Pancreas (tissue), 10 donors: ENCODE data around the gene CDH9. TPM values are rescaled to one million over a fixed set of nuclear protein-coding genes. Genes with fewer than 3 reads are reported as not detected.

ENCODE experiments used
- ATAC-seq, 4 donors: fragments of 200-7000 bp; cut with Tn5 transposase; one replicate each; pipeline versions ENCODE4 v1.8.0 to v1.9.1; 2020; ENCODE audit warnings: mild to moderate bottlenecking in 4 of 4, moderate library complexity in 4 of 4
- DNase-seq, 6 donors: peaks; one replicate each; pipeline ENCODE4 v3.0.0-alpha.2; 2020
- FAIRE-seq: peaks from 2 replicates; lab custom pipeline; 2012; peaks lifted over from hg19 to GRCh38; lab: Jason Lieb, UNC
- H3K27ac ChIP-seq, 4 donors: fragments of 200-600 bp; sonication (generic); 1 replicate in 3 of 4; 2 replicates in 1 of 4; pipeline versions ENCODE4 v1.5.0 to v1.8.0; 2020
- H3K27me3 ChIP-seq, 4 donors: fragments of 200-600 bp; one replicate each; pipeline ENCODE4 v1.8.0; 2021
- H3K36me3 ChIP-seq, 3 donors: fragments of 200-600 bp; sonication (generic) in 1 of 3; one replicate each; pipeline versions ENCODE4 v1.5.0 to v1.8.0; 2020 to 2021
- H3K4me1 ChIP-seq, 3 donors: fragments of 200-600 bp; one replicate each; pipeline ENCODE4 v1.8.0; 2021
- H3K4me3 ChIP-seq, 4 donors: fragments of 200-600 bp; sonication (generic) in 2 of 4; one replicate each; pipeline versions ENCODE4 v1.5.0 to v1.8.0; 2020 to 2021
- H3K9me3 ChIP-seq, 4 donors: fragments of 200-600 bp; one replicate each; pipeline ENCODE4 v1.8.0; 2021
- CTCF ChIP-seq, 4 donors: fragments of 200-600 bp; sonication (generic) in 3 of 4; IDR thresholded peaks; one replicate each; pipeline versions ENCODE4 v1.5.0 to v1.8.0; 2021; ENCODE audit warnings: antibody characterized with exemption in 4 of 4
- WGBS, 2 donors: extraction: QIAGEN DNeasy Blood & Tissue Kit; methylation state at CpG; one replicate each; pipeline ENCODE4 v1.1.7; 2013; 5-methylcytosine and 5-hydroxymethylcytosine counted together
- intact Hi-C, 3 donors: fragments of 100-400 bp; cut with DNase I; formaldehyde crosslinking; loops; one replicate each; pipeline versions ENCODE4 v1.11.1 to v1.14.2; 2022
- polyA plus RNA-seq, 2 donors: library from polyadenylated mRNA; stranded (reverse); fragments of 200-250 nt; gene quantifications; one replicate each; pipeline ENCODE4 v1.2.3, GENCODE V29; 2013
- total RNA-seq, 6 donors: library from RNA; stranded (reverse); fragmentation: NEBNext Ultra II Directional in 4 of 6; extraction: Animal tissue kit (Norgen Biotek cat#: 25700) in 4 of 6; gene quantifications; one replicate each; pipeline versions ENCODE4 v1.2.1 to v1.2.4, GENCODE V29; 2021 to 2023
- donor health status: healthy with polysubstance abuse.
- donor health status: DM: no; HTN: no; CAD: no; lungs with moderate emphysema.
- donor health status: DM: no; HTN: no; CAD: no.
- donor health status: control.
- donor health status: control.
- donor health status: Bipolar disorder and iron deficiency.
- donor health status: DM: yes; HTN: yes; CAD: no.
- donor health status: DM: no; HTN: no; CAD: no.
- donor health status: DM: no; HTN: no; CAD: no.
- donor health status: DM: yes; HTN: yes; CAD: no.

Gene CDH9
- total and polyA plus RNA-seq, 8 donors = not detected

- Histone ChIP-seq H3K4me1 (no peaks in the 10 kb centered on the region), H3K27me3 (no peaks in the 10 kb centered on the region), H3K4me3 (no peak overlapping the region), H3K27ac (no peak overlapping the region), H3K36me3 (no peaks in the 10 kb centered on the region), H3K9me3 (no peaks in the 10 kb centered on the region)
- DNase-seq = no peak
- WGBS, 2 donors = 70 to 73% methylated on average over 4 of the region's 4 CpGs
- no peak for ATAC-seq
- TF ChIP-seq CTCF (IDR thresholded peaks at IDR 0.05) = no peak
- no peak for FAIRE-seq
- intact Hi-C loops = no loop called here
Observed at GRCh38 chr5:26877154-26877553, 161.2 kb downstream of the CDH9 start.

- FAIRE-seq (no peak), ATAC-seq (no peak), DNase-seq (no peak)
- peaks cover 0 to 3% (median 0%) of the 10 kb centered on the region in 3 donors for H3K4me1 ChIP-seq
- no peaks in the 10 kb centered on the region for H3K36me3 ChIP-seq
- H3K9me3 ChIP-seq = no peaks in the 10 kb centered on the region
- no peaks in the 10 kb centered on the region for H3K27me3 ChIP-seq
- no peak for TF ChIP-seq CTCF (IDR thresholded peaks at IDR 0.05)
- H3K4me3 ChIP-seq = no peak overlapping the region
- H3K27ac ChIP-seq = no peak overlapping the region
- intact Hi-C loops = no loop called here
- 71 to 76% methylated on average over 3 of the region's 3 CpGs for WGBS, 2 donors
Observed at GRCh38 chr5:26872337-26872736, 166.0 kb downstream of the CDH9 start.

DNA sequence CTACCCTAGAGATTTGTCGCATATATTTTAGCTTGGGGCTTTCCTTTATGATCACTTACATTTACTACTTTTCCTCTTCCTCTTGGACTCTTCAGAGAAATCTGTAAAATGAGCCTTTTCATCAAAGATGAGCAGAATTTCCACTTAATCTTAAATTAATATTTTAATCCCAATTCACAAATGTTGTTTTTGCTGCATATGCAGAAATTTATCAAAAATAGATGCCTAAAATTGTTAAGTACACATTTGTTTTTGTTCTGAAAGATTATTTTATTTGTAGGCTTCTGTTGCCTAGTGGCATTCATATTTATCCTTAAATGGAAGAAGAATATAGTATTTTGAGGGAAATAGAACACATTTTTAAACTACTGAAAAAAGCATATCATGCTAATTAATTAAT, 168.6 kb downstream of the CDH9 start:
- no peak overlapping the region for H3K27ac ChIP-seq
- FAIRE-seq (no peak), ATAC-seq (no peak), DNase-seq (no peak)
- no peak overlapping the region for H3K4me3 ChIP-seq
- no peaks in the 10 kb centered on the region for H3K9me3 ChIP-seq
- peaks cover 0 to 3% (median 0%) of the 10 kb centered on the region in 3 donors for H3K4me1 ChIP-seq
- no peaks in the 10 kb centered on the region for H3K36me3 ChIP-seq
- intact Hi-C loops = no loop called here
- WGBS, 2 donors = 72 to 76% methylated on average over 1 of the region's 1 CpG
- TF ChIP-seq CTCF (IDR thresholded peaks at IDR 0.05) = no peak
- no peaks in the 10 kb centered on the region for H3K27me3 ChIP-seq

- Histone ChIP-seq H3K36me3 (no peaks in the 10 kb centered on the region), H3K4me3 (no peak overlapping the region), H3K4me1 (peaks cover 0 to 3% (median 0%) of the 10 kb centered on the region in 3 donors), H3K27me3 (no peaks in the 10 kb centered on the region), H3K9me3 (no peaks in the 10 kb centered on the region), H3K27ac (no peak overlapping the region)
- TF ChIP-seq CTCF (IDR thresholded peaks at IDR 0.05) = no peak
- no peak for FAIRE-seq
- no peak for DNase-seq
- 73 to 74% methylated on average over 3 of the region's 3 CpGs for WGBS, 2 donors
- intact Hi-C loops = no loop called here
- ATAC-seq = no peak
Observed at GRCh38 chr5:26868504-26868903, 169.9 kb downstream of the CDH9 start.

- no peak for ATAC-seq
- WGBS, 2 donors = 46 to 50% methylated on average over 4 of the region's 4 CpGs
- DNase-seq = no peak
- no peak for TF ChIP-seq CTCF (IDR thresholded peaks at IDR 0.05)
- H3K4me1 ChIP-seq = no peaks in the 10 kb centered on the region
- intact Hi-C loops = no loop called here
- H3K27me3 ChIP-seq = no peaks in the 10 kb centered on the region
- no peak overlapping the region for H3K4me3 ChIP-seq
- no peaks in the 10 kb centered on the region for H3K9me3 ChIP-seq
- FAIRE-seq = no peak
- H3K27ac ChIP-seq = no peak overlapping the region
- no peaks in the 10 kb centered on the region for H3K36me3 ChIP-seq
Observed at GRCh38 chr5:26864061-26864460, 174.3 kb downstream of the CDH9 start.
